Vagina (tissue), 2 donors: ENCODE data around the gene DPCD. TPM values are rescaled to one million over a fixed set of nuclear protein-coding genes. Genes with fewer than 3 reads are reported as not detected.

Source experiments
- DNase-seq, 2 donors: peaks; one replicate each; pipeline ENCODE4 v3.0.0-alpha.2; 2017; ENCODE audit errors: extremely low spot score in 2 of 2
- H3K27ac ChIP-seq: fragments of 200-600 bp; sonication (generic); one replicate; pipeline ENCODE4 v1.5.1; 2019
- H3K27me3 ChIP-seq: fragments of 200-600 bp; sonication (generic); one replicate; pipeline ENCODE4 v1.5.1; 2019
- H3K36me3 ChIP-seq, 2 donors: fragments of 200-600 bp; sonication (generic); one replicate each; pipeline ENCODE4 v1.5.1; 2017 to 2019
- H3K4me1 ChIP-seq: fragments of 200-600 bp; sonication (generic); one replicate; pipeline ENCODE4 v1.5.1; 2019
- H3K4me3 ChIP-seq, 2 donors: fragments of 200-600 bp; sonication (generic); 1 replicate in 1 of 2; 2 replicates in 1 of 2; pipeline ENCODE4 v1.5.1; 2016 to 2019
- H3K9me3 ChIP-seq: fragments of 200-600 bp; sonication (generic); one replicate; pipeline ENCODE4 v1.5.1; 2019
- CTCF ChIP-seq, 3 experiments: fragments of 450-650 bp in 2 of 3; fragments of 200-600 bp in 1 of 3; sonication (generic) in 1 of 3; IDR thresholded peaks; one replicate each; pipeline ENCODE4 v1.5.1; 2017 to 2019; ENCODE audit warnings: antibody characterized with exemption in 3 of 3, mild to moderate bottlenecking in 2 of 3, moderate library complexity in 2 of 3
- POLR2A ChIP-seq, 2 donors: fragments of 450-650 bp; IDR thresholded peaks; one replicate each; pipeline ENCODE4 v1.6.1; 2017; ENCODE audit warnings: antibody characterized with exemption in 2 of 2, mild to moderate bottlenecking in 2 of 2, moderate library complexity in 2 of 2
- POLR2AphosphoS5 ChIP-seq, 2 donors: sonication (generic); formaldehyde crosslinking; IDR thresholded peaks; one replicate each; pipeline ENCODE4 v1.9.0; 2017; ENCODE audit warnings: antibody characterized with exemption in 2 of 2, mild to moderate bottlenecking in 2 of 2, low read depth in 1 of 2; ENCODE audit not compliant: insufficient read depth in 1 of 2
- intact Hi-C: fragments of 100-400 bp; cut with DNase I; formaldehyde crosslinking; loops from one replicate; pipeline ENCODE4 v1.15.1; 2023
- total RNA-seq: library from RNA; depleted of rRNA; stranded (reverse); fragments of >200 nt; gene quantifications from one replicate; pipeline ENCODE4 v1.2.3, GENCODE V29; 2016

DPCD gene
- total RNA-seq, 1 donor from 2014 or later, result 13.8 TPM

- no peak for DNase-seq
- Histone ChIP-seq H3K27ac (no peak overlapping the region), H3K36me3 (no peaks in the 10 kb centered on the region), H3K4me3 (no peak overlapping the region), H3K9me3 (peaks cover under 1% of the 10 kb centered on the region), H3K27me3 (peaks cover 10% of the 10 kb centered on the region), H3K4me1 (peaks cover 24% of the 10 kb centered on the region)
- no peak for TF ChIP-seq CTCF (IDR thresholded peaks at IDR 0.05)
- no peak for TF ChIP-seq POLR2A (IDR thresholded peaks at IDR 0.05)
- intact Hi-C loops, result loop anchor here (5.0 kb wide), 1 partner anchor 350 kb away; no protein-coding TSS in a partner anchor
Measured at GRCh38 chr10:101567165-101568006, 20.7 kb upstream of the DPCD start.

DNA sequence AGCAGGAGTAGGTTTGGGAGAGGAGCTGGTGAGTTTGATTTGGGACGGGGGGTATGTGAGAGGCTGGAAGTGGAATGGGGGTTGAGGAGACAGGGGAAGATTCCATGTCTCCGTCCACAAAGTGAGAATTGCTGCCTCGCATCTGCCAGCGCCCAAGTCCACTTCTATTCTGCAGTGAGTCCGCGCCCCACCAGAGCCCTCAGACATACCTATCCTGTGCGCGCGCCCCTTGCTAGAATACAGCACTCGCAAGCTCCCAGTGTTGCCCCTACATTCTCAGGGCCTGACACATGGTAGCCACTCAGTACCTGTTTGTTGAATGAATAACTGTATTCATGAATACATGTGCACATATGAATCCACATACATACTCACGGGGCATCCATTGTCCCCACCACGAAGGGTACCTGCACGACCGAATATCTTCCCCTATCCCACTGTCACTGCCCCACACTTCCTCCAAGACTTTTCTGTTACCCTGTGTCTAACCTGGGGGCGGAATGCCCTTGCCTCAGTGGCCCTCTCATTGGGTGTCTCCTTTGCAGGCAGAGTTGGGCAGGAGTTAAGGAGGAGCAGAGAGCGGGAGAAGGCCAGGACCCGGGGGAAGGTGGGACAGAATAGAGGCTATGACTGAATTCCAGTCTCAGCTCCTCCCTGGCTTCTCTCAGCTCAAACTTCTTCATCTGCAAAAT lies 19.9 kb upstream of the DPCD start:
- H3K36me3 ChIP-seq, result no peaks in the 10 kb centered on the region
- no peak overlapping the region for H3K27ac ChIP-seq
- TF ChIP-seq POLR2AphosphoS5 (IDR thresholded peaks at IDR 0.05; ENCODE audit: insufficient read depth in 1 of 2, low read depth in 1 of 2), result no peak
- no peak for TF ChIP-seq CTCF (IDR thresholded peaks at IDR 0.05)
- TF ChIP-seq POLR2A (IDR thresholded peaks at IDR 0.05), result no peak
- peaks cover 7% of the 10 kb centered on the region for H3K9me3 ChIP-seq
- intact Hi-C loops, result loop anchor here (5.0 kb wide), 1 partner anchor 351 kb away; no protein-coding TSS in a partner anchor
- H3K27me3 ChIP-seq, result peaks cover 10% of the 10 kb centered on the region
- H3K4me1 ChIP-seq, result peaks cover 24% of the 10 kb centered on the region
- DNase-seq, result no peak
- H3K4me3 ChIP-seq, result no peak overlapping the region

- no peak for DNase-seq
- H3K36me3 ChIP-seq, result no peaks in the 10 kb centered on the region
- peaks cover 24% of the 10 kb centered on the region for H3K4me1 ChIP-seq
- peak overlapping the region in 1 of 2 donors; percentile 53 for H3K4me3 ChIP-seq
- H3K9me3 ChIP-seq, result peaks cover 7% of the 10 kb centered on the region
- H3K27ac ChIP-seq, result no peak overlapping the region
- H3K27me3 ChIP-seq, result peaks cover 10% of the 10 kb centered on the region
- intact Hi-C loops, result loop anchor here (5.0 kb wide), 1 partner anchor 352 kb away; no protein-coding TSS in a partner anchor
- no peak for TF ChIP-seq POLR2AphosphoS5 (IDR thresholded peaks at IDR 0.05; ENCODE audit: insufficient read depth in 1 of 2, low read depth in 1 of 2)
- TF ChIP-seq CTCF (IDR thresholded peaks at IDR 0.05), result no peak
- no peak for TF ChIP-seq POLR2A (IDR thresholded peaks at IDR 0.05)
Measured at GRCh38 chr10:101569323-101569621, 18.8 kb upstream of the DPCD start.

GRCh38 chr10:101569622-101570427 lies 18.3 kb upstream of the DPCD start:
- Histone ChIP-seq H3K27me3 (peaks cover 10% of the 10 kb centered on the region), H3K27ac (peak overlapping the region; percentile 4), H3K4me1 (peaks cover 24% of the 10 kb centered on the region), H3K4me3 (peak overlapping the region; percentile 44 to 53), H3K9me3 (peaks cover 7% of the 10 kb centered on the region), H3K36me3 (no peaks in the 10 kb centered on the region)
- intact Hi-C loops, result loop anchor here (5.0 kb wide), 1 partner anchor 353 kb away; no protein-coding TSS in a partner anchor
- no peak for DNase-seq
- TF ChIP-seq CTCF (IDR thresholded peaks at IDR 0.05), result peak; percentile 43 to 96 (median 57)
- TF ChIP-seq POLR2AphosphoS5 (IDR thresholded peaks at IDR 0.05; ENCODE audit: insufficient read depth in 1 of 2, low read depth in 1 of 2), result no peak
- TF ChIP-seq POLR2A (IDR thresholded peaks at IDR 0.05), result peak in 1 of 2 donors; percentile 3
